ENCODE data around the gene PARP15. TPM values are rescaled to one million over a fixed set of nuclear protein-coding genes. Genes with fewer than 3 reads are reported as not detected.

The PARP15 gene
- total and polyA plus RNA-seq, 2 donors (not counting 3 experiments of a cell fraction or from before 2014, with no cell fraction given), result 0.81 to 1.4 TPM

DNA sequence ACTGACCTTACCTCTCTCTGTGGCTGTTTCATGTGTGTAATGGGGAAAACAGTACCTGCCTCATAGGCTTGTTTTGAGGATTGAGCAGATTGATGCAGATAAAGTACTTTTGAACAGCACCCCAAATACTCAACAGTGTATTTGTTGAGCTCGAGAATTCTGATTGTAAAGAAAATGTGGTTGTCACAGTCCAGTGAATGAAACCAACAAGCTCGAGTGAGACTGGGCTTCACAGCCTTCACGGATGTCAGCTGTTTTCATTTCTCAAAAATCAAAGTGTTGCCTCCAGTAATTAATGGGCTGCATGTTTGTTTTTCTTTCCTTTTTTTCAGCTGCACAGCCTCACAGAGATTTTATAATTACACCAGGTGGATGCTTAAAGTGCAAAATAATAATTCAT is 43.7 kb downstream of the PARP15 start:
- no peak for FAIRE-seq
- no peaks in the 10 kb centered on the region for H3K4me1 ChIP-seq (ENCODE audit: control insufficient read depth, extremely low read depth, insufficient read depth, low read length)
- no peaks in the 10 kb centered on the region for H4K20me1 ChIP-seq (replicated peaks; ENCODE audit: control insufficient read depth, extremely low read depth, insufficient read depth, low read length)
- CTCF ChIA-PET, result interaction anchor here (0.6 to 1.5 kb wide), 3 partner anchors 8 to 58 kb away, joined by 3 to 4 read pairs (median 3); no protein-coding TSS in a partner anchor
- H3K9me1 ChIP-seq (replicated peaks; ENCODE audit: control insufficient read depth, extremely low read depth, insufficient read depth, low read length), result no peaks in the 10 kb centered on the region
- no peak overlapping the region for H3K27ac ChIP-seq (ENCODE audit: insufficient read depth, low read depth, low read length)
- H3K4me3 ChIP-seq (replicated peaks in 1 of 3; ENCODE audit: insufficient read depth in 1 of 3, low read depth in 1 of 3, low read length in 3 of 3), result no peak overlapping the region
- no peak overlapping the region for H3K4me2 ChIP-seq (ENCODE audit: insufficient read depth, low read length)
- H3K27me3 ChIP-seq (ENCODE audit: control insufficient read depth in 2 of 2, insufficient read depth in 2 of 2, low read length in 2 of 2), result peaks cover 10 to 20% of the 10 kb centered on the region in 2 experiments
- no peaks in the 10 kb centered on the region for H3K36me3 ChIP-seq (ENCODE audit: control insufficient read depth in 2 of 2, extremely low read depth in 1 of 2, insufficient read depth in 2 of 2, low read length in 2 of 2)
- TF ChIP-seq CTCF (IDR thresholded peaks at IDR 0.05; ENCODE audit: extremely low read depth in 1 of 2, insufficient read depth in 1 of 2, low read depth in 1 of 2, low read length in 2 of 2), result no peak
- no peak for TF ChIP-seq POLR2A (IDR thresholded peaks at IDR 0.05; ENCODE audit: low read depth, low read length)
- no peak for TF ChIP-seq MYC (IDR thresholded peaks at IDR 0.05; ENCODE audit: low read depth, low read length)
- no peak for TF ChIP-seq GATA2 (IDR thresholded peaks at IDR 0.05; ENCODE audit: insufficient read depth, insufficient read length, low read depth, low read length)
- no peak for TF ChIP-seq POLR2AphosphoS5 (IDR thresholded peaks at IDR 0.05; ENCODE audit: insufficient read depth, low read depth, low read length)
- TF ChIP-seq EZH2 (IDR thresholded peaks at IDR 0.05; ENCODE audit: borderline replicate concordance, low read depth, low read length, severe bottlenecking), result no peak
- no peak for TF ChIP-seq FOS (IDR thresholded peaks at IDR 0.05; ENCODE audit: borderline replicate concordance, insufficient read depth, low read length)
- TF ChIP-seq MAX (IDR thresholded peaks at IDR 0.05; ENCODE audit: insufficient read depth, insufficient read length), result no peak
- no peak for TF ChIP-seq JUN (IDR thresholded peaks at IDR 0.05; ENCODE audit: borderline replicate concordance, insufficient read depth, insufficient read length, low read depth)
- intact Hi-C loops (cut with micrococcal nuclease) (no loop called here), dilution Hi-C loops (cut with MboI; ENCODE audit: extremely low pct_ligation_motif_present, low sequenced_read_pairs) (no loop called here)
- no peaks in the 10 kb centered on the region for H3K9me3 ChIP-seq (replicated peaks; ENCODE audit: control insufficient read depth, insufficient read depth, low read length)
- no TSS peak for BruUV-seq (replicated peaks)
- H2AFZ ChIP-seq (ENCODE audit: low read depth, low read length), result no peak overlapping the region
- no peak overlapping the region for H3K9ac ChIP-seq (replicated peaks; ENCODE audit: extremely low read depth, insufficient read depth, low read length)
- no peak for DNase-seq (ENCODE audit: low read depth, low spot score)
- POLR2A ChIA-PET, result no interaction called here
- no peaks in the 10 kb centered on the region for H3K79me2 ChIP-seq (ENCODE audit: control insufficient read depth, insufficient read depth, low read length)

Data from endothelial cell of umbilical vein (primary cell).